ENCODE results near the gene RAD51AP2. TPM values are rescaled to one million over a fixed set of nuclear protein-coding genes. Genes with fewer than 3 reads are reported as not detected.

The RAD51AP2 gene
- total and polyA plus RNA-seq, 8 donors: 0.20 to 0.55 TPM; not detected in 6

DNA sequence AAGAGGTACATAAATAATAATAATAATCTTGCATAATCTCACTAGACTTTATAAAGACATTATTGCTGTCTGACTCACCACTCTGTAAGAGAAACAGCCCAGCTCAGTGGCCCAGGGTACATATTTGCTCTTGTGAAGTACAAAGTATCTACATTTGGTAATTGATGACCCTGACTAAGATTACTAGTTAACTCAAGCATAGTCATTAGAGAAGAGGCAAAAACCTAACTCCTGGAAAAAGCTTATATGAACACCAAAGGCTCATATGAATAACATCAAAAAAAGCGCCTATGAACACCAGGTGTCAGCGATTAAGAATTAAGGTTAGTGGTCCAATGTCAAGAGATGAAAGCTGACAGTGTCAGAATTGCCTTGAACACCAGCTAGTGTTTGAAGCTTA is 38.4 kb downstream of the RAD51AP2 start:
- Histone ChIP-seq H3K27ac (no peak overlapping the region), H3K27me3 (no peaks in the 10 kb centered on the region), H3K4me1 (peaks cover 0 to 5% (median 0%) of the 10 kb centered on the region in 4 donors), H3K4me3 (no peak overlapping the region), H3K9me3 (no peaks in the 10 kb centered on the region), H3K36me3 (no peaks in the 10 kb centered on the region)
- WGBS, 5 donors: 89 to 93% (median 90%) methylated on average over 2 of the region's 2 CpGs
- DNase-seq: no peak
- intact Hi-C loops (cut with DNase I; ENCODE audit: low total_unique reads): no loop called here
- TF ChIP-seq POLR2AphosphoS5 (IDR thresholded peaks at IDR 0.05): no peak

DNA sequence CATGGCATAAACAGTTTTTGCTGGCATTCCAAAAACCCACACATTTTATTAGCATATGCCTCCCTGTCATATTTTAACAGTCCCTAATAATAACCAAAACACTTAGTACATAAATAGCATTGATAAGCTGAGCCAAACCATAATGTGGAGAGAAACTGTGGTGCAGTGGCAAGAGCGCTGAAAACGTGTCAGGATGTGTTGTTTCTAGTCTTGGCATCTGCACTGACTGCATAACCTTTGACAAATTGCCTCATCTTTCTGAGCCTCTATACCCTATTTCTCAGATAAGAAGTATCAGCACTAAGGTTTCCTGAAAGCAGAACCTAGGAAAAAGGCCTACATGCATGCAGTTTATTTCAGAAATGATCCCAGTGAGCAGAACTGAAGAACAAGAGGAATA is 41.4 kb downstream of the RAD51AP2 start:
- no peak overlapping the region for H3K4me3 ChIP-seq
- H3K27me3 ChIP-seq: no peaks in the 10 kb centered on the region
- intact Hi-C loops (cut with DNase I; ENCODE audit: low total_unique reads): no loop called here
- H3K36me3 ChIP-seq: no peaks in the 10 kb centered on the region
- TF ChIP-seq POLR2A (IDR thresholded peaks at IDR 0.05): no peak
- no peak for TF ChIP-seq EP300 (IDR thresholded peaks at IDR 0.05)
- TF ChIP-seq POLR2AphosphoS5 (IDR thresholded peaks at IDR 0.05): no peak
- TF ChIP-seq, protein P1, sequence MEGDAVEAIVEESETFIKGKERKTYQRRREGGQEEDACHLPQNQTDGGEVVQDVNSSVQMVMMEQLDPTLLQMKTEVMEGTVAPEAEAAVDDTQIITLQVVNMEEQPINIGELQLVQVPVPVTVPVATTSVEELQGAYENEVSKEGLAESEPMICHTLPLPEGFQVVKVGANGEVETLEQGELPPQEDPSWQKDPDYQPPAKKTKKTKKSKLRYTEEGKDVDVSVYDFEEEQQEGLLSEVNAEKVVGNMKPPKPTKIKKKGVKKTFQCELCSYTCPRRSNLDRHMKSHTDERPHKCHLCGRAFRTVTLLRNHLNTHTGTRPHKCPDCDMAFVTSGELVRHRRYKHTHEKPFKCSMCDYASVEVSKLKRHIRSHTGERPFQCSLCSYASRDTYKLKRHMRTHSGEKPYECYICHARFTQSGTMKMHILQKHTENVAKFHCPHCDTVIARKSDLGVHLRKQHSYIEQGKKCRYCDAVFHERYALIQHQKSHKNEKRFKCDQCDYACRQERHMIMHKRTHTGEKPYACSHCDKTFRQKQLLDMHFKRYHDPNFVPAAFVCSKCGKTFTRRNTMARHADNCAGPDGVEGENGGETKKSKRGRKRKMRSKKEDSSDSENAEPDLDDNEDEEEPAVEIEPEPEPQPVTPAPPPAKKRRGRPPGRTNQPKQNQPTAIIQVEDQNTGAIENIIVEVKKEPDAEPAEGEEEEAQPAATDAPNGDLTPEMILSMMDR (IDR thresholded peaks at IDR 0.05): no peak
- no peaks in the 10 kb centered on the region for H3K4me1 ChIP-seq
- H3K27ac ChIP-seq: no peak overlapping the region
- 50 to 69% (median 65%) methylated on average over 2 of the region's 2 CpGs for WGBS, 5 donors
- H3K9me3 ChIP-seq: no peaks in the 10 kb centered on the region
- DNase-seq: no peak

DNA sequence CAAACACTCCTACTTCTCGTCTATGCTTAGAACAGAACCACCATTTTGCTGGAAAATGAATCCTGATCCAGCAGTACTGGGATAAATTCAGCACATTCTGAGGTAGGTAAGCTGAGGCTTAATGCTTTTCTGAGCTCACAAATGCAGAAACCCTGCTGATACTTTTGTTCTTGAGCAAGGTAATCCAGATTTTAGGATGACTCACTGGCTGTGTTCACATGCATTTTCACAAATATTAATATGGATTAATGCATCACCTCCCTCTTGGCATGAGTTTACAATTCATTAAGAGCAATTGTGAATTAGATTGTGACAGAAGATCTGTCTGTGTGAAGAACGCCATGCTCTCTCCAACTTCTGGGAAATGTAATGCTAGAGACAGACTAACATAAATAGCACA is 42.2 kb downstream of the RAD51AP2 start:
- H3K27me3 ChIP-seq: no peaks in the 10 kb centered on the region
- H3K27ac ChIP-seq: no peak overlapping the region
- WGBS, 5 donors: 52 to 71% (median 64%) methylated on average over 2 of the region's 2 CpGs
- H3K36me3 ChIP-seq: no peaks in the 10 kb centered on the region
- intact Hi-C loops (cut with DNase I; ENCODE audit: low total_unique reads): no loop called here
- H3K4me3 ChIP-seq: no peak overlapping the region
- peak in 1 of 2 donors; percentile 12 for DNase-seq
- H3K4me1 ChIP-seq: no peaks in the 10 kb centered on the region
- TF ChIP-seq, protein P1 (IDR thresholded peaks at IDR 0.05): no peak
- no peak for TF ChIP-seq EP300 (IDR thresholded peaks at IDR 0.05)
- no peak for TF ChIP-seq POLR2AphosphoS5 (IDR thresholded peaks at IDR 0.05)
- TF ChIP-seq POLR2A (IDR thresholded peaks at IDR 0.05): no peak
- H3K9me3 ChIP-seq: peaks cover 0 to under 1% (median under 1%) of the 10 kb centered on the region in 4 donors

DNA sequence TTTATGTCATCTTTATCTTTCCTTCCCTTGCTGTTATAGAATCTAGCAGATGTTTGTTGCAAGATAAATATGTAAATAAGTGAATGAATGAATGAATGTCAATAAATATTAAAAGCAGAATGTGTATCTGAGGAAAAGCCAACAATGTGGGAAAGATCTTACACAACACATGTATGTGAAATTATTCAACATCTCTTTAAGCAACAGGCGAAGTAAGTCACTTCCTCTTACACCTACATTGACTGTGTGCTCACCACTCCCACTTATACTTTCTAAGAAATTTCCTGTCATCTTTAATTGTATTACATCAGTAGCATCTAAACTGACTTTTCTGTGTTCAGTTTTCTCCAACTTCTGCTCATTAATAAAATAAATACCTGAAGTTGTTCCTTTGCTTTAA is 43.0 kb downstream of the RAD51AP2 start:
- intact Hi-C loops (cut with DNase I; ENCODE audit: low total_unique reads): no loop called here
- 68 to 83% (median 80%) methylated on average over 1 of the region's 1 CpG for WGBS, 5 donors
- no peaks in the 10 kb centered on the region for H3K4me1 ChIP-seq
- peaks cover 0 to 9% (median 4%) of the 10 kb centered on the region in 4 donors for H3K9me3 ChIP-seq
- no peaks in the 10 kb centered on the region for H3K27me3 ChIP-seq
- no peak for DNase-seq
- H3K4me3 ChIP-seq: no peak overlapping the region
- H3K36me3 ChIP-seq: no peaks in the 10 kb centered on the region
- no peak overlapping the region for H3K27ac ChIP-seq
- TF ChIP-seq EP300 (IDR thresholded peaks at IDR 0.05) (no peak), POLR2A (IDR thresholded peaks at IDR 0.05) (no peak)
- TF ChIP-seq, protein P1 (IDR thresholded peaks at IDR 0.05): no peak

DNA sequence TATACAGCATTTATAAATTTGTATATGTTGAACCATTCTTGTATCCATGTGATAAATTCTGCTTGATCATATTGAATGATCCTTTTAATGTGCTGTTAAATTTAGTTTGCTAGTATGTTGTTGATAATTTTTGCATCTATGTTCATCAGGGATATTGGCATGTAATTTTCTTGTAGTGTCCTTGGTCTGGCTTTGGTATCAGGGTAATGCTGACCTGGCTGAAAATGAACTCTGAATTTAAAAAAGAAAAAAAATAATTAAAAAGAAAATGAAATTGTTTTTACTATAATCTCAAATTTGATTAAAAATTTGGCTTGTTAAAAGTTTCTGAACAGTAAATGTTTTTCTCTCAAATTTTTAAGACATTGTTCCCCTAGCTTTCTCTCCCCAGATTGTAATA is 46.3 kb downstream of the RAD51AP2 start:
- H3K4me1 ChIP-seq: no peaks in the 10 kb centered on the region
- H3K36me3 ChIP-seq: no peaks in the 10 kb centered on the region
- H3K27me3 ChIP-seq: no peaks in the 10 kb centered on the region
- intact Hi-C loops (cut with DNase I; ENCODE audit: low total_unique reads): no loop called here
- no peak for DNase-seq
- no peak for TF ChIP-seq POLR2AphosphoS5 (IDR thresholded peaks at IDR 0.05)
- TF ChIP-seq, protein P1 (IDR thresholded peaks at IDR 0.05): no peak
- no peak for TF ChIP-seq POLR2A (IDR thresholded peaks at IDR 0.05)
- no peak for TF ChIP-seq EP300 (IDR thresholded peaks at IDR 0.05)
- no peak overlapping the region for H3K4me3 ChIP-seq
- H3K9me3 ChIP-seq: peaks cover 0 to 24% (median 11%) of the 10 kb centered on the region in 4 donors
- H3K27ac ChIP-seq: no peak overlapping the region

Measured in stomach (tissue), 9 donors.